H1 (cell line): Measurements from ENCODE around the gene HHIP. TPM values are rescaled to one million over a fixed set of nuclear protein-coding genes. Genes with fewer than 3 reads are reported as not detected.

Source experiments
- JUN ChIP-seq: IDR thresholded peaks from 2 replicates; pipeline ENCODE4 v1.6.1; 2011; ENCODE audit warnings: low read depth, mild to moderate bottlenecking, improper control_type of control experiment, low read length
- SAP30 ChIP-seq: fragments of 300-600 bp; sonication (generic); IDR thresholded peaks from 2 replicates; pipeline ENCODE4 v1.7.1; 2012; ENCODE audit warnings: low read length, moderate library complexity, mild to moderate bottlenecking, inconsistent platforms; ENCODE audit not compliant: insufficient read depth, insufficient replicate concordance
- polyA plus RNA-seq, 7 experiments: library from polyadenylated mRNA; depleted of rRNA in 3 of 7; stranded (reverse) in 5 of 7; unstranded in 2 of 7; fragments of >200 nt in 5 of 7; fragments of 200-250 nt in 2 of 7; gene quantifications; 1 replicate in 5 of 7; 2 replicates in 1 of 7; 4 replicates in 1 of 7; pipeline versions ENCODE4 v1.2.1 to v1.2.3, GENCODE V29; 2011 to 2013; ENCODE audit warnings: missing spikeins in 2 of 7, mixed read lengths in 2 of 7
- total RNA-seq: library from RNA; stranded (reverse); fragmentation: NEBNext Ultra II Directional; extraction: Animal tissue kit (Norgen Biotek cat#: 25700); gene quantifications from 2 replicates; pipeline ENCODE4 v1.2.1, GENCODE V29; 2021

HHIP gene
- total and polyA plus RNA-seq, 2 of the 8 experiments (the other 6 are each of a cell fraction or from before 2014, with no cell fraction given): 0.05 to 1.3 TPM

DNA sequence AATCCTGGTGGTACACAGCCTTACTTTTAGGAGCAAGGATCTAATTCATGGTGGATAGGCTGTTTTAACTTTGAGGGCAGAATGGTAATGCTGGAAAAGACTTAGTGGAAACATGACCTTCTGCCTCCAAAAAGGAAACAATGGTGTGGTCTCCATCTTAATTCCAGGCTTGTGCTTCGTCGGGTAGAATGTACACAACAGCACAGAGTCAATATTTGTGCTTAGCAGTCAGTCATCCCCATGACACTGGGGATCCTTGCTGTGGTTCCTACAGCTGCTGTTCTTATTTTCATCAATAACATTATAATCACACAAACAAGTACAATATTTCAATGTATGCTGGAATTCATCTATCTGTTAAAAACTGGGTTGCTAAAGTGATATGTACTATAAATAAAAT, 104.4 kb downstream of the HHIP start (continued):
- TF ChIP-seq JUN (no peak), SAP30 (no peak)
